Mononuclear cell (primary cell): ENCODE results near the gene SHC3. TPM values are rescaled to one million over a fixed set of nuclear protein-coding genes. Genes with fewer than 3 reads are reported as not detected.

Experiments used
- H3K27me3 ChIP-seq: 2 replicates; pipeline ENCODE4 v1.6.0; 2011; ENCODE audit warnings: low read length, control low read depth; ENCODE audit not compliant: insufficient read depth
- H3K4me1 ChIP-seq: 2 replicates; pipeline ENCODE4 v1.5.1; 2011; ENCODE audit warnings: mild to moderate bottlenecking, low read length, control low read depth; ENCODE audit not compliant: insufficient read depth
- H3K4me3 ChIP-seq: 2 replicates; pipeline ENCODE4 v1.5.1; 2011; ENCODE audit warnings: mild to moderate bottlenecking, low read length, moderate library complexity
- H3K9me3 ChIP-seq: 2 replicates; pipeline ENCODE4 v1.5.1; 2011; ENCODE audit warnings: low read depth, mild to moderate bottlenecking, control low read depth, low read length
- total RNA-seq: library from RNA; depleted of rRNA; stranded (reverse); fragments of >200 nt; gene quantifications from one replicate; pipeline ENCODE4 v1.2.3, GENCODE V29; 2012

SHC3 gene
- total RNA-seq, 1 donor, result under 0.01 TPM

- Histone ChIP-seq H3K9me3 (no peaks in the 10 kb centered on the region), H3K4me1 (no peaks in the 10 kb centered on the region), H3K4me3 (no peak overlapping the region), H3K27me3 (no peaks in the 10 kb centered on the region)
Observed at GRCh38 chr9:89079391-89079790, 99.2 kb downstream of the SHC3 start.

GRCh38 chr9:89078860-89079259, 99.8 kb downstream of the SHC3 start:
- no peak overlapping the region for H3K4me3 ChIP-seq
- H3K9me3 ChIP-seq, result no peaks in the 10 kb centered on the region
- H3K4me1 ChIP-seq, result no peaks in the 10 kb centered on the region
- no peaks in the 10 kb centered on the region for H3K27me3 ChIP-seq

- H3K9me3 ChIP-seq, result no peaks in the 10 kb centered on the region
- H3K4me1 ChIP-seq, result no peaks in the 10 kb centered on the region
- H3K27me3 ChIP-seq, result no peaks in the 10 kb centered on the region
- H3K4me3 ChIP-seq, result no peak overlapping the region
Observed at GRCh38 chr9:89078421-89078820, 100.2 kb downstream of the SHC3 start.

GRCh38 chr9:89077519-89077918, 101.1 kb downstream of the SHC3 start:
- no peaks in the 10 kb centered on the region for H3K27me3 ChIP-seq
- H3K4me1 ChIP-seq, result no peaks in the 10 kb centered on the region
- H3K9me3 ChIP-seq, result no peaks in the 10 kb centered on the region
- H3K4me3 ChIP-seq, result no peak overlapping the region

GRCh38 chr9:89073397-89073796, 105.2 kb downstream of the SHC3 start:
- Histone ChIP-seq H3K27me3 (no peaks in the 10 kb centered on the region), H3K4me1 (no peaks in the 10 kb centered on the region), H3K4me3 (no peak overlapping the region), H3K9me3 (no peaks in the 10 kb centered on the region)

GRCh38 chr9:89071591-89071990, 107.0 kb downstream of the SHC3 start:
- H3K4me3 ChIP-seq, result no peak overlapping the region
- H3K9me3 ChIP-seq, result no peaks in the 10 kb centered on the region
- no peaks in the 10 kb centered on the region for H3K27me3 ChIP-seq
- H3K4me1 ChIP-seq, result no peaks in the 10 kb centered on the region

GRCh38 chr9:89066835-89067234, 111.8 kb downstream of the SHC3 start:
- Histone ChIP-seq H3K9me3 (no peaks in the 10 kb centered on the region), H3K4me1 (no peaks in the 10 kb centered on the region), H3K27me3 (no peaks in the 10 kb centered on the region), H3K4me3 (no peak overlapping the region)

- H3K9me3 ChIP-seq, result no peaks in the 10 kb centered on the region
- no peaks in the 10 kb centered on the region for H3K27me3 ChIP-seq
- H3K4me1 ChIP-seq, result no peaks in the 10 kb centered on the region
- no peak overlapping the region for H3K4me3 ChIP-seq
Observed at GRCh38 chr9:89065921-89066320, 112.7 kb downstream of the SHC3 start.

GRCh38 chr9:89060790-89061189, 117.8 kb downstream of the SHC3 start:
- Histone ChIP-seq H3K9me3 (no peaks in the 10 kb centered on the region), H3K4me3 (no peak overlapping the region), H3K27me3 (no peaks in the 10 kb centered on the region), H3K4me1 (no peaks in the 10 kb centered on the region)

GRCh38 chr9:89059925-89060506, 118.6 kb downstream of the SHC3 start:
- no peak overlapping the region for H3K4me3 ChIP-seq
- H3K27me3 ChIP-seq, result no peaks in the 10 kb centered on the region
- H3K4me1 ChIP-seq, result no peaks in the 10 kb centered on the region
- H3K9me3 ChIP-seq, result no peaks in the 10 kb centered on the region

GRCh38 chr9:89058906-89059305, 119.7 kb downstream of the SHC3 start:
- no peaks in the 10 kb centered on the region for H3K27me3 ChIP-seq
- no peaks in the 10 kb centered on the region for H3K9me3 ChIP-seq
- H3K4me1 ChIP-seq, result no peaks in the 10 kb centered on the region
- H3K4me3 ChIP-seq, result no peak overlapping the region

GRCh38 chr9:89054865-89055495, 123.6 kb downstream of the SHC3 start:
- H3K4me3 ChIP-seq, result no peak overlapping the region

GRCh38 chr9:89053301-89053700, 125.3 kb downstream of the SHC3 start:
- Histone ChIP-seq H3K4me1 (no peaks in the 10 kb centered on the region), H3K4me3 (no peak overlapping the region), H3K9me3 (no peaks in the 10 kb centered on the region)

More at GRCh38 chr9:89054865-89055495, 123.6 kb downstream of the SHC3 start:
- H3K4me1 ChIP-seq, result no peaks in the 10 kb centered on the region
- H3K27me3 ChIP-seq, result peaks cover 2% of the 10 kb centered on the region
- no peaks in the 10 kb centered on the region for H3K9me3 ChIP-seq

GRCh38 chr9:89052470-89053097, 126.0 kb downstream of the SHC3 start:
- no peaks in the 10 kb centered on the region for H3K4me1 ChIP-seq
- no peaks in the 10 kb centered on the region for H3K9me3 ChIP-seq
- H3K27me3 ChIP-seq, result peaks cover 2% of the 10 kb centered on the region
- no peak overlapping the region for H3K4me3 ChIP-seq

More at GRCh38 chr9:89053301-89053700, 125.3 kb downstream of the SHC3 start:
- H3K27me3 ChIP-seq, result peaks cover 2% of the 10 kb centered on the region

- Histone ChIP-seq H3K9me3 (no peaks in the 10 kb centered on the region), H3K4me3 (no peak overlapping the region), H3K27me3 (peaks cover 2% of the 10 kb centered on the region), H3K4me1 (no peaks in the 10 kb centered on the region)
Observed at GRCh38 chr9:89051421-89052025, 127.1 kb downstream of the SHC3 start.
